CD14-positive monocyte (primary cell): ENCODE data around the gene HSF2BP. TPM values are rescaled to one million over a fixed set of nuclear protein-coding genes. Genes with fewer than 3 reads are reported as not detected.
A peak's percentile ranks its signal among the peaks of the same experiment; 100 is the strongest.

Experiments used
- DNase-seq, 3 donors: peaks; one replicate each; pipeline ENCODE4 v3.0.0-alpha.2; 2011 to 2022
- H2AFZ ChIP-seq: 2 replicates; pipeline ENCODE4 v1.6.0; 2012; ENCODE audit warnings: mild to moderate bottlenecking, low read depth, low read length, inconsistent platforms; ENCODE audit not compliant: insufficient read depth, poor library complexity, severe bottlenecking
- H3K27ac ChIP-seq, 2 donors: 1 replicate in 1 of 2; 2 replicates in 1 of 2; pipeline ENCODE4 v1.5.1; 2012 to 2013; ENCODE audit warnings: low read length in 2 of 2, control low read depth in 1 of 2, inconsistent platforms in 1 of 2, low read depth in 1 of 2, mild to moderate bottlenecking in 1 of 2
- H3K27me3 ChIP-seq, 2 donors: one replicate each; pipeline versions ENCODE4 v1.6.0 to v1.6.1; 2011 to 2013; ENCODE audit warnings: low read length in 2 of 2; ENCODE audit not compliant: control insufficient read depth in 2 of 2, insufficient read depth in 2 of 2
- H3K36me3 ChIP-seq, 2 donors: replicated peaks in 1 of 2; 1 replicate in 1 of 2; 2 replicates in 1 of 2; pipeline versions ENCODE4 v1.5.1 to v1.6.1; 2012 to 2013; ENCODE audit warnings: low read length in 2 of 2, control low read depth in 1 of 2, inconsistent platforms in 1 of 2, mild to moderate bottlenecking in 1 of 2; ENCODE audit not compliant: insufficient read depth in 2 of 2, control insufficient read depth in 1 of 2
- H3K4me1 ChIP-seq, 2 donors: 1 replicate in 1 of 2; 2 replicates in 1 of 2; pipeline versions ENCODE4 v1.5.1 to v1.6.1; 2012 to 2013; ENCODE audit warnings: low read length in 2 of 2, control low read depth in 1 of 2, inconsistent platforms in 1 of 2, mild to moderate bottlenecking in 1 of 2, moderate library complexity in 1 of 2; ENCODE audit not compliant: insufficient read depth in 2 of 2, control insufficient read depth in 1 of 2
- H3K4me2 ChIP-seq: replicated peaks from 2 replicates; pipeline ENCODE3; 2012; ENCODE audit warnings: low read length, moderate library complexity, mild to moderate bottlenecking; ENCODE audit not compliant: poor library complexity, severe bottlenecking; ENCODE audit errors: extremely low read depth
- H3K4me3 ChIP-seq, 3 experiments: fragments of 200-600 bp in 1 of 3; sonication (generic) in 1 of 3; replicated peaks in 1 of 3; 1 replicate in 2 of 3; 2 replicates in 1 of 3; pipeline ENCODE4 v1.5.1; 2011 to 2013; ENCODE audit warnings: low read length in 3 of 3, mild to moderate bottlenecking in 3 of 3, control low read depth in 2 of 3, low read depth in 2 of 3, inconsistent platforms in 1 of 3, moderate library complexity in 1 of 3
- H3K79me2 ChIP-seq: 2 replicates; pipeline ENCODE4 v1.6.0; 2012; ENCODE audit warnings: mild to moderate bottlenecking, control low read depth, inconsistent platforms, low read length, moderate library complexity; ENCODE audit not compliant: insufficient read depth
- H3K9ac ChIP-seq: 2 replicates; pipeline ENCODE4 v1.6.0; 2017; ENCODE audit warnings: low read length, mild to moderate bottlenecking; ENCODE audit not compliant: insufficient read depth, poor library complexity, severe bottlenecking
- H3K9me3 ChIP-seq, 2 donors: replicated peaks in 1 of 2; 1 replicate in 1 of 2; 2 replicates in 1 of 2; pipeline versions ENCODE4 v1.5.1 to v1.6.1; 2012 to 2013; ENCODE audit warnings: low read length in 2 of 2, control low read depth in 1 of 2; ENCODE audit not compliant: control insufficient read depth in 1 of 2, insufficient read depth in 1 of 2
- H4K20me1 ChIP-seq: 2 replicates; pipeline ENCODE4 v1.6.0; 2012; ENCODE audit warnings: mild to moderate bottlenecking, low read length, control low read depth, moderate library complexity; ENCODE audit not compliant: insufficient read depth
- H3K27ac Mint-ChIP-seq, 7 donors: one replicate each; pipeline ENCODE4 v1.8.0; 2020; ENCODE audit warnings: mild to moderate bottlenecking in 7 of 7, mixed read lengths in 7 of 7, moderate library complexity in 6 of 7, inconsistent platforms in 2 of 7
- H3K27me3 Mint-ChIP-seq, 3 donors: one replicate each; pipeline ENCODE4 v1.8.0; 2021 to 2022; ENCODE audit warnings: low read depth in 3 of 3, mild to moderate bottlenecking in 3 of 3, mixed read lengths in 3 of 3, moderate library complexity in 3 of 3, inconsistent platforms in 1 of 3
- H3K36me3 Mint-ChIP-seq, 2 donors: one replicate each; pipeline ENCODE4 v1.8.0; 2020; ENCODE audit warnings: mixed read lengths in 2 of 2, inconsistent platforms in 1 of 2, mild to moderate bottlenecking in 1 of 2
- H3K4me1 Mint-ChIP-seq: one replicate; pipeline ENCODE4 v1.8.0; 2020; ENCODE audit warnings: mild to moderate bottlenecking, mixed read lengths
- H3K4me3 Mint-ChIP-seq, 2 donors: one replicate each; pipeline ENCODE4 v1.8.0; 2020; ENCODE audit warnings: mild to moderate bottlenecking in 2 of 2, mixed read lengths in 2 of 2, moderate library complexity in 1 of 2
- H3K9me3 Mint-ChIP-seq, 7 donors: one replicate each; pipeline ENCODE4 v1.8.0; 2020 to 2022; ENCODE audit warnings: mixed read lengths in 7 of 7, mild to moderate bottlenecking in 6 of 7, moderate library complexity in 6 of 7, inconsistent platforms in 2 of 7
- CTCF ChIP-seq: fragments of 200-600 bp; IDR thresholded peaks from one replicate; pipeline ENCODE4 v1.8.0; 2022; ENCODE audit warnings: antibody characterized with exemption, mild to moderate bottlenecking
- WGBS: methylation state at CpG from one replicate; pipeline ENCODE4 v1.1.5; 2013; ENCODE audit warnings: missing lambda C conversion rate; ENCODE audit not compliant: insufficient coverage; 5-methylcytosine and 5-hydroxymethylcytosine counted together
- intact Hi-C, 2 donors: fragments of 100-400 bp; cut with micrococcal nuclease; formaldehyde crosslinking; loops; one replicate each; pipeline versions ENCODE4 v1.15.0 to v1.15.1; 2023
- polyA plus RNA-seq, 3 donors: library from polyadenylated mRNA; depleted of rRNA in 1 of 3; unstranded in 2 of 3; stranded (reverse) in 1 of 3; fragments of 300-500 nt in 2 of 3; fragments of >200 nt in 1 of 3; fragmentation: Illumina TruSeq in 2 of 3; gene quantifications; 1 replicate in 2 of 3; 2 replicates in 1 of 3; pipeline ENCODE4 v1.2.3, GENCODE V29; 2012 to 2021

HSF2BP gene
- polyA plus RNA-seq, 3 donors = 0.20 TPM; not detected in 2

GRCh38 chr21:43707462-43707861 is 48.2 kb upstream of the HSF2BP start:
- H3K36me3 Mint-ChIP-seq = no peaks in the 10 kb centered on the region

GRCh38 chr21:43703035-43703880 is 44.0 kb upstream of the HSF2BP start:
- H3K4me3 Mint-ChIP-seq = peak overlapping the region; percentile 71 to 92
- Histone ChIP-seq H3K9me3 (no peaks in the 10 kb centered on the region), H3K4me3 (peak overlapping the region in 1 of 3 experiments; percentile 59), H2AFZ (peak overlapping the region; percentile 61), H3K79me2 (no peaks in the 10 kb centered on the region), H3K4me1 (peaks cover 18 to 23% of the 10 kb centered on the region in 2 donors), H3K27ac (no peak overlapping the region), H4K20me1 (no peaks in the 10 kb centered on the region), H3K9ac (no peak overlapping the region), H3K36me3 (no peaks in the 10 kb centered on the region), H3K27me3 (peaks cover 0 to 4% of the 10 kb centered on the region in 2 donors), H3K4me2 (peak overlapping the region; percentile 64)
- 36% methylated on average over 18 of the region's 29 CpGs for WGBS
- no peaks in the 10 kb centered on the region for H3K36me3 Mint-ChIP-seq
- H3K27ac Mint-ChIP-seq = peak overlapping the region in 4 of 7 donors; percentile 35 to 70 (median 50)
- peaks cover 6 to 14% (median 11%) of the 10 kb centered on the region in 3 donors for H3K27me3 Mint-ChIP-seq
- intact Hi-C loops = no loop called here
- peaks cover 15% of the 10 kb centered on the region for H3K4me1 Mint-ChIP-seq
- no peak for DNase-seq
- no peaks in the 10 kb centered on the region for H3K9me3 Mint-ChIP-seq
- TF ChIP-seq CTCF = no peak

More at GRCh38 chr21:43707462-43707861, 48.2 kb upstream of the HSF2BP start:
- Histone ChIP-seq H4K20me1 (no peaks in the 10 kb centered on the region), H3K36me3 (no peaks in the 10 kb centered on the region), H3K4me3 (no peak overlapping the region), H3K27ac (no peak overlapping the region), H3K27me3 (peaks cover 0 to under 1% of the 10 kb centered on the region in 2 donors), H3K9me3 (no peaks in the 10 kb centered on the region), H3K9ac (no peak overlapping the region), H2AFZ (no peak overlapping the region), H3K4me1 (peaks cover 27 to 34% of the 10 kb centered on the region in 2 donors), H3K79me2 (no peaks in the 10 kb centered on the region), H3K4me2 (no peak overlapping the region)
- intact Hi-C loops = no loop called here
- 97% methylated on average over 6 of the region's 9 CpGs for WGBS
- peaks cover 0 to 4% (median 0%) of the 10 kb centered on the region in 7 donors for H3K9me3 Mint-ChIP-seq
- peaks cover 29% of the 10 kb centered on the region for H3K4me1 Mint-ChIP-seq
- no peak for DNase-seq
- no peak for TF ChIP-seq CTCF
- peak overlapping the region in 1 of 7 donors; percentile 74 for H3K27ac Mint-ChIP-seq
- no peak overlapping the region for H3K4me3 Mint-ChIP-seq
- H3K27me3 Mint-ChIP-seq = peaks cover 8 to 12% (median 12%) of the 10 kb centered on the region in 3 donors
